OCI-LY1 (cell line): ENCODE measurements around the gene RPEL1.

Experiments
- CTCF ChIP-seq: fragments of 200-600 bp; sonication (generic), shearing (Covaris generic); IDR thresholded peaks from 2 replicates; pipeline ENCODE4 v1.5.1; 2017; ENCODE audit warnings: mild to moderate bottlenecking, antibody characterized with exemption, low read length, moderate library complexity, mixed read lengths
- EZH2 ChIP-seq: fragments of 200-600 bp; sonication (generic), shearing (Covaris generic); IDR thresholded peaks from 2 replicates; pipeline ENCODE4 v1.8.0; 2017; ENCODE audit warnings: borderline replicate concordance, mixed run types, mild to moderate bottlenecking, antibody characterized with exemption, low read length, moderate library complexity, mixed read lengths

DNA sequence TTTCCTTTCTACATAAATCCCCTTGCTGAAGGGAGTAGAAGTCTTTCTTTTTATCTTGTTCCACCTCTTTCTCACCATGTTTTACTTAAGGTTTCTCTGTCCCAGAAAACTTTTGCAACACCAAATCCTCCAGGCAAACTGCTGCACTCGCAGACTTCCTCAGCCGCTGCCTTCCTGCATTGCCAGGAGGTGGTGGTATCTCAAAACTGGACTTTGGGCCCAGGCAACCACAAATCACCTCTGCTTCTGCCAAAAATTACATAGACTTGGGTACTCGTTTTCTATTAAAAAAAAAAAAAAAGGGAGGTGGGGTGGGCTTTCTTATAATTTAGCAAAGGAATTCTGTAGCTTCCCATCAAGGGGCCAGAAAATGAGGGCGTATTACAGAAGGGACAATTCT lies 45.9 kb downstream of the RPEL1 start:
- TF ChIP-seq EZH2 = no peak
- TF ChIP-seq CTCF = no peak
